ENCODE data around the gene NME2. TPM values are rescaled to one million over a fixed set of nuclear protein-coding genes. Genes with fewer than 3 reads are reported as not detected.

The NME2 gene
- total and polyA plus RNA-seq, 4 experiments from 2014 or later: 134 to 331 (median 209) TPM

GRCh38 chr17:51184124-51184523, 17.9 kb downstream of the NME2 start:
- Histone ChIP-seq H3K27ac (ENCODE audit: low read depth, low read length) (no peak overlapping the region), H3K4me1 (ENCODE audit: insufficient read depth, low read length) (no peaks in the 10 kb centered on the region), H3K4me3 (ENCODE audit: low read length in 2 of 2) (no peak overlapping the region), H3K36me3 (ENCODE audit: insufficient read depth, low read length) (peaks cover 1% of the 10 kb centered on the region), H3K27me3 (ENCODE audit: insufficient read depth, low read length) (no peaks in the 10 kb centered on the region), H3K9me3 (ENCODE audit: control insufficient read depth in 1 of 2, low read length in 2 of 2) (no peaks in the 10 kb centered on the region)
- ChIA-PET CTCF (ENCODE audit: partially characterized antibody) (no interaction called here), POLR2A (ENCODE audit: partially characterized antibody) (interaction anchor here (1.0 kb wide), 1 partner anchor 8 kb away, joined by 3 read pairs; no protein-coding TSS in a partner anchor)
- intact Hi-C loops (cut with micrococcal nuclease): no loop called here
- Mint-ChIP-seq H3K27me3 (no peaks in the 10 kb centered on the region), H3K36me3 (peaks cover 18 to 54% of the 10 kb centered on the region in 2 donors), H3K4me1 (peaks cover 0 to 3% (median 1%) of the 10 kb centered on the region in 4 donors), H3K27ac (peak overlapping the region in 5 of 7 donors; percentile 25 to 65 (median 43)), H3K9me3 (no peaks in the 10 kb centered on the region), H3K4me3 (no peak overlapping the region)
- no peak for DNase-seq

GRCh38 chr17:51185763-51186332, 19.6 kb downstream of the NME2 start:
- ChIA-PET POLR2A (ENCODE audit: partially characterized antibody) (no interaction called here), CTCF (ENCODE audit: partially characterized antibody) (interaction anchor here (1.4 kb wide), 1 partner anchor 186 kb away, joined by 3 read pairs; no protein-coding TSS in a partner anchor)
- Mint-ChIP-seq H3K36me3 (peaks cover 26 to 59% of the 10 kb centered on the region in 2 donors), H3K4me1 (peaks cover 0 to 2% (median 0%) of the 10 kb centered on the region in 4 donors), H3K27me3 (no peaks in the 10 kb centered on the region), H3K27ac (peak overlapping the region in 2 of 7 donors; percentile 35 to 69), H3K9me3 (no peaks in the 10 kb centered on the region), H3K4me3 (no peak overlapping the region)
- Histone ChIP-seq H3K4me1 (ENCODE audit: insufficient read depth, low read length) (no peaks in the 10 kb centered on the region), H3K9me3 (ENCODE audit: control insufficient read depth in 1 of 2, low read length in 2 of 2) (no peaks in the 10 kb centered on the region), H3K36me3 (ENCODE audit: insufficient read depth, low read length) (peaks cover 10% of the 10 kb centered on the region), H3K4me3 (ENCODE audit: low read length in 2 of 2) (no peak overlapping the region), H3K27me3 (ENCODE audit: insufficient read depth, low read length) (no peaks in the 10 kb centered on the region), H3K27ac (ENCODE audit: low read depth, low read length) (no peak overlapping the region)
- DNase-seq: no peak
- intact Hi-C loops (cut with micrococcal nuclease): no loop called here

- Histone ChIP-seq H3K9me3 (ENCODE audit: control insufficient read depth in 1 of 2, low read length in 2 of 2) (no peaks in the 10 kb centered on the region), H3K36me3 (ENCODE audit: insufficient read depth, low read length) (peaks cover 22% of the 10 kb centered on the region), H3K4me1 (ENCODE audit: insufficient read depth, low read length) (no peaks in the 10 kb centered on the region), H3K27ac (ENCODE audit: low read depth, low read length) (no peak overlapping the region), H3K27me3 (ENCODE audit: insufficient read depth, low read length) (no peaks in the 10 kb centered on the region), H3K4me3 (ENCODE audit: low read length in 2 of 2) (no peak overlapping the region)
- no peaks in the 10 kb centered on the region for H3K27me3 Mint-ChIP-seq
- H3K36me3 Mint-ChIP-seq: peaks cover 36 to 63% of the 10 kb centered on the region in 2 donors
- no peak for DNase-seq
- intact Hi-C loops (cut with micrococcal nuclease): no loop called here
- no peaks in the 10 kb centered on the region for H3K9me3 Mint-ChIP-seq
- H3K4me1 Mint-ChIP-seq: peaks cover 0 to 2% (median 0%) of the 10 kb centered on the region in 4 donors
- ChIA-PET CTCF (ENCODE audit: partially characterized antibody) (interaction anchor here (1.0 kb wide), 1 partner anchor 9 kb away, joined by 3 read pairs; no protein-coding TSS in a partner anchor), POLR2A (ENCODE audit: partially characterized antibody) (no interaction called here)
- H3K27ac Mint-ChIP-seq: peak overlapping the region in 3 of 7 donors; percentile 23 to 58 (median 40)
- no peak overlapping the region for H3K4me3 Mint-ChIP-seq
Observed at GRCh38 chr17:51188271-51188833, 22.1 kb downstream of the NME2 start.

- H3K27me3 Mint-ChIP-seq: no peaks in the 10 kb centered on the region
- Histone ChIP-seq H3K36me3 (ENCODE audit: insufficient read depth, low read length) (peaks cover 30% of the 10 kb centered on the region), H3K27ac (ENCODE audit: low read depth, low read length) (no peak overlapping the region), H3K27me3 (ENCODE audit: insufficient read depth, low read length) (no peaks in the 10 kb centered on the region), H3K4me3 (ENCODE audit: low read length in 2 of 2) (no peak overlapping the region), H3K4me1 (ENCODE audit: insufficient read depth, low read length) (no peaks in the 10 kb centered on the region), H3K9me3 (ENCODE audit: control insufficient read depth in 1 of 2, low read length in 2 of 2) (no peaks in the 10 kb centered on the region)
- ChIA-PET CTCF (ENCODE audit: partially characterized antibody) (no interaction called here), POLR2A (ENCODE audit: partially characterized antibody) (no interaction called here)
- H3K36me3 Mint-ChIP-seq: peaks cover 39 to 66% of the 10 kb centered on the region in 2 donors
- no peak overlapping the region for H3K4me3 Mint-ChIP-seq
- H3K4me1 Mint-ChIP-seq: peaks cover 0 to 2% (median 0%) of the 10 kb centered on the region in 4 donors
- no peaks in the 10 kb centered on the region for H3K9me3 Mint-ChIP-seq
- no peak for DNase-seq
- intact Hi-C loops (cut with micrococcal nuclease): no loop called here
- H3K27ac Mint-ChIP-seq: no peak overlapping the region
Observed at GRCh38 chr17:51189162-51189561, 23.0 kb downstream of the NME2 start.

GRCh38 chr17:51189628-51190027, 23.4 kb downstream of the NME2 start:
- no peaks in the 10 kb centered on the region for H3K27me3 ChIP-seq (ENCODE audit: insufficient read depth, low read length)
- Mint-ChIP-seq H3K27ac (peak overlapping the region in 4 of 7 donors; percentile 9 to 47 (median 34)), H3K4me1 (peaks cover 0 to 2% (median 0%) of the 10 kb centered on the region in 4 donors), H3K27me3 (no peaks in the 10 kb centered on the region), H3K9me3 (no peaks in the 10 kb centered on the region), H3K4me3 (no peak overlapping the region), H3K36me3 (peaks cover 34 to 64% of the 10 kb centered on the region in 2 donors)
- intact Hi-C loops (cut with micrococcal nuclease): no loop called here
- peaks cover 32% of the 10 kb centered on the region for H3K36me3 ChIP-seq (ENCODE audit: insufficient read depth, low read length)
- CTCF ChIA-PET (ENCODE audit: partially characterized antibody): no interaction called here
- no peaks in the 10 kb centered on the region for H3K4me1 ChIP-seq (ENCODE audit: insufficient read depth, low read length)
- no peak for DNase-seq
- H3K4me3 ChIP-seq (ENCODE audit: low read length in 2 of 2): no peak overlapping the region
- POLR2A ChIA-PET (ENCODE audit: partially characterized antibody): no interaction called here
- no peak overlapping the region for H3K27ac ChIP-seq (ENCODE audit: low read depth, low read length)
- no peaks in the 10 kb centered on the region for H3K9me3 ChIP-seq (ENCODE audit: control insufficient read depth in 1 of 2, low read length in 2 of 2)

- no peak overlapping the region for H3K4me3 Mint-ChIP-seq
- no peaks in the 10 kb centered on the region for H3K4me1 ChIP-seq (ENCODE audit: insufficient read depth, low read length)
- intact Hi-C loops (cut with micrococcal nuclease): no loop called here
- H3K4me3 ChIP-seq (ENCODE audit: low read length in 2 of 2): no peak overlapping the region
- no peaks in the 10 kb centered on the region for H3K27me3 Mint-ChIP-seq
- no peak overlapping the region for H3K27ac ChIP-seq (ENCODE audit: low read depth, low read length)
- H3K36me3 ChIP-seq (ENCODE audit: insufficient read depth, low read length): peaks cover 39% of the 10 kb centered on the region
- no peak overlapping the region for H3K27ac Mint-ChIP-seq
- H3K27me3 ChIP-seq (ENCODE audit: insufficient read depth, low read length): no peaks in the 10 kb centered on the region
- H3K9me3 ChIP-seq (ENCODE audit: control insufficient read depth in 1 of 2, low read length in 2 of 2): no peaks in the 10 kb centered on the region
- no peaks in the 10 kb centered on the region for H3K4me1 Mint-ChIP-seq
- H3K9me3 Mint-ChIP-seq: no peaks in the 10 kb centered on the region
- POLR2A ChIA-PET (ENCODE audit: partially characterized antibody): no interaction called here
- DNase-seq: no peak
- CTCF ChIA-PET (ENCODE audit: partially characterized antibody): no interaction called here
- H3K36me3 Mint-ChIP-seq: peaks cover 26 to 62% of the 10 kb centered on the region in 2 donors
Observed at GRCh38 chr17:51191895-51192294, 25.7 kb downstream of the NME2 start.

- no peaks in the 10 kb centered on the region for H3K27me3 ChIP-seq (ENCODE audit: insufficient read depth, low read length)
- Mint-ChIP-seq H3K27me3 (no peaks in the 10 kb centered on the region), H3K9me3 (no peaks in the 10 kb centered on the region), H3K36me3 (peaks cover 31 to 48% of the 10 kb centered on the region in 2 donors), H3K4me3 (no peak overlapping the region), H3K4me1 (peaks cover 5 to 13% (median 8%) of the 10 kb centered on the region in 4 donors), H3K27ac (peak overlapping the region in 6 of 7 donors; percentile 26 to 77 (median 64))
- H3K4me3 ChIP-seq (ENCODE audit: low read length in 2 of 2): no peak overlapping the region
- peaks cover 34% of the 10 kb centered on the region for H3K36me3 ChIP-seq (ENCODE audit: insufficient read depth, low read length)
- peaks cover 16% of the 10 kb centered on the region for H3K4me1 ChIP-seq (ENCODE audit: insufficient read depth, low read length)
- no peak overlapping the region for H3K27ac ChIP-seq (ENCODE audit: low read depth, low read length)
- CTCF ChIA-PET (ENCODE audit: partially characterized antibody): interaction anchor here (1.2 kb wide), 1 partner anchor 10 kb away, joined by 3 read pairs; no protein-coding TSS in a partner anchor
- no peak for DNase-seq
- no peaks in the 10 kb centered on the region for H3K9me3 ChIP-seq (ENCODE audit: control insufficient read depth in 1 of 2, low read length in 2 of 2)
- intact Hi-C loops (cut with micrococcal nuclease): no loop called here
- POLR2A ChIA-PET (ENCODE audit: partially characterized antibody): no interaction called here
Observed at GRCh38 chr17:51197754-51198153, 31.5 kb downstream of the NME2 start.
